GM12892 (cell line): Measurements from ENCODE around the gene ZNF521.

Source experiments
- POLR2AphosphoS5 ChIP-seq: IDR thresholded peaks from 2 replicates; pipeline ENCODE4 v1.6.1; 2011; ENCODE audit warnings: low read depth, low read length, control low read depth
- TAF1 ChIP-seq: IDR thresholded peaks from 2 replicates; pipeline ENCODE4 v1.6.1; 2011; ENCODE audit warnings: low read depth, mild to moderate bottlenecking, control low read depth, low read length, borderline replicate concordance

- TF ChIP-seq TAF1 (no peak), POLR2AphosphoS5 (no peak)
Observed at GRCh38 chr18:25340762-25341161, 11.2 kb downstream of the ZNF521 start.
